ENCODE results near the gene CTNND2.

The CTNND2 gene, protein sequence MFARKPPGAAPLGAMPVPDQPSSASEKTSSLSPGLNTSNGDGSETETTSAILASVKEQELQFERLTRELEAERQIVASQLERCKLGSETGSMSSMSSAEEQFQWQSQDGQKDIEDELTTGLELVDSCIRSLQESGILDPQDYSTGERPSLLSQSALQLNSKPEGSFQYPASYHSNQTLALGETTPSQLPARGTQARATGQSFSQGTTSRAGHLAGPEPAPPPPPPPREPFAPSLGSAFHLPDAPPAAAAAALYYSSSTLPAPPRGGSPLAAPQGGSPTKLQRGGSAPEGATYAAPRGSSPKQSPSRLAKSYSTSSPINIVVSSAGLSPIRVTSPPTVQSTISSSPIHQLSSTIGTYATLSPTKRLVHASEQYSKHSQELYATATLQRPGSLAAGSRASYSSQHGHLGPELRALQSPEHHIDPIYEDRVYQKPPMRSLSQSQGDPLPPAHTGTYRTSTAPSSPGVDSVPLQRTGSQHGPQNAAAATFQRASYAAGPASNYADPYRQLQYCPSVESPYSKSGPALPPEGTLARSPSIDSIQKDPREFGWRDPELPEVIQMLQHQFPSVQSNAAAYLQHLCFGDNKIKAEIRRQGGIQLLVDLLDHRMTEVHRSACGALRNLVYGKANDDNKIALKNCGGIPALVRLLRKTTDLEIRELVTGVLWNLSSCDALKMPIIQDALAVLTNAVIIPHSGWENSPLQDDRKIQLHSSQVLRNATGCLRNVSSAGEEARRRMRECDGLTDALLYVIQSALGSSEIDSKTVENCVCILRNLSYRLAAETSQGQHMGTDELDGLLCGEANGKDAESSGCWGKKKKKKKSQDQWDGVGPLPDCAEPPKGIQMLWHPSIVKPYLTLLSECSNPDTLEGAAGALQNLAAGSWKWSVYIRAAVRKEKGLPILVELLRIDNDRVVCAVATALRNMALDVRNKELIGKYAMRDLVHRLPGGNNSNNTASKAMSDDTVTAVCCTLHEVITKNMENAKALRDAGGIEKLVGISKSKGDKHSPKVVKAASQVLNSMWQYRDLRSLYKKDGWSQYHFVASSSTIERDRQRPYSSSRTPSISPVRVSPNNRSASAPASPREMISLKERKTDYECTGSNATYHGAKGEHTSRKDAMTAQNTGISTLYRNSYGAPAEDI (N-terminal part only)

GRCh38 chr5:11904265-11904906, at the start of gene CTNND2:
CTNND2 (minus strand) TSS chr5:11904446; CDS start chr5:11903853, 593 bp downstream.
- no peak for DNase-seq

GRCh38 chr5:11946317-11946716, 42.1 kb upstream of the CTNND2 start:
- DNase-seq: no peak

- DNase-seq: no peak
Measured at GRCh38 chr5:11941566-11941965, 37.3 kb upstream of the CTNND2 start.

- no peak for DNase-seq
Measured at GRCh38 chr5:11931638-11932037, 27.4 kb upstream of the CTNND2 start.

DNA sequence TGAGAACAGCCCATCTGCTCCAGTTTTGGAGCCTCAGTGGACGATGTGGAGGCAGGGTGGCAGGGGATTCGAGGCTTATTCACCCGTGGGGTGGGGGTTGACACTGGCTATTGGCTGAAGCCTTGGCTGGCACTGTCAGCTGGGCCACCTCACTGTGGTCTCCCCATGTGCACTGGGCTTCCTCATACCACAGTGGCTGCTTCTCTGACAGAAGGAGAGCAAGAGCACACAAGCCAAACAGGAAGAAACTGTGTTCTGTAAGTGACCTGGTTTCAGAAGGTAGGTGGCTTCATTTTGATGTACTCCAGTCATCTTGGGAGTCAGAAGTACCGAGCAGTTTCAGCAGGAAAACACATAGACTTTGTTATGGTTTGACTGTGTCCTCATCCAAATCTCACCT, 24.7 kb upstream of the CTNND2 start:
- DNase-seq: no peak

DNA sequence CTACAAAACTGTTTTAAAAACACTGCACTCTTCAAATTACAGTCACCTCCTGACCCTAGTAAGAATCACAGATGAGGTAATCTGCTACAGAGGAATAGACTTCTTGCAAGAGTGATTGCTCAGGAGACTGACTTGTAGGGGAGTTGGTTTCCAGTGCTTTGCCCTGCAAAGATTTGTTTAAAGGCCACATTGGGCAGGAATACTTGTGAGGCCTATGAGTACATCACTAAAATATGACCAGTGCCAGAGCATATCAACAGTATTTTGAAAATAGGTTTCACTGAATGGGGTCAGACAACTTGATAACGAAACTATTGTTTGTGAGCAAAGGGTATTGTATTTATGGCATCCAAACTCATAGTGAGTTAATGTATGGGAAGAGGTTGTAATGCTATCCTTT, 21.5 kb upstream of the CTNND2 start:
- no peak for DNase-seq

GRCh38 chr5:11922394-11922793, 18.1 kb upstream of the CTNND2 start:
- no peak for DNase-seq

GRCh38 chr5:11918463-11919045, 14.3 kb upstream of the CTNND2 start:
- DNase-seq: no peak

DNA sequence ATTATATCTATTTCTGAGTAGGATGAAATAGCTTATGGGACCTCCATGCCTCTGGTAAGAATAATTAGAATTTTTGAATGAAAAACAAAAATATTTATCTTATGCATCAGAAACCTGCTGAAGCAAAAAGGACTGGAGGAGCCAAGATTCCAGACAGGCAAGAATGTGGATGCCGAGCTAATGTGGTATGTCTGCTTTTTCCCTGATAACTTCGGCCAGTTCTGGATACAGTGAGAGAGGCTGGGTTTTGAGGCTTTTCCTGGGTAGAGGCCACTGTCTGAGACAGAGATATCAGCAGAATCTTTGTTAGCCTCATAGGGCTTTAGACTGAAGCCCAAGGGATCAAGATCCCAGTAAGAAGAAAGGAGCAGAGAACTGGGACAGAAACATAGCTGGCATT, 5.2 kb upstream of the CTNND2 start:
- DNase-seq: no peak

GRCh38 chr5:11906497-11906896, 2.3 kb upstream of the CTNND2 start:
- DNase-seq: no peak

- no peak for DNase-seq
Measured at GRCh38 chr5:11905206-11905605, 960 bp upstream of the CTNND2 start.

DNA sequence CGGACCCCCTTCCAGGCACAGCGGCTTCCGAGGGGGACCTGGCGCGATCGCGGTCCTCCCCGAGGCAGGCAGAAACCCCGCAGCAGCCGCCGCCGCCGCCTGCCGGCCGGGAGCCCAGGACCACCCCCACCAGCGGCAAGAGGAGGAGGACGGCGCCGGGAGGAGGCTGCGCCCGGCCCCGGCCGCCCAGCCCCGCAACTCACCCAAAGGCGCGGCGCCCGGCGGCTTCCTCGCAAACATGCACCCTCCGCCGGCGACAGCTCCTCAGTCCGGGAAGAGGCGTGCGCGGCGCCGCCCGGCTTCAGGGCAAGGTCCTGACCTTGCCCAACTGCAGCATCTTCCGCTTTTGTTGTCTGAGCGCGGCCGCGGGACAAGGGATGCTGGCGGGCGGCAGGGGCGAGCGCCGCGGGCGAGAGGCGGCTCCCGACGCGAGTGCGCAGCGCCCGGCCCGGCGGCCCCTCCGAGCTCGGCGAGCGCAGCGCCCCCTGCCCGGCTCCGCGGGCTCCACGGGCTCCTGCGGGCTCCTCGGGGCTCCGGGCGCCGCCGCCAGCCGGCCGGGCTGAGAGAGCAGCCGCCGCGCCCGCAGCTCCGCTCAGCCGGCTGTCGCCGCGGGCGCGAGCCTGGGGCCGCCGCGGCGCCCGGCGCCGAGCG, 507 bp downstream of the CTNND2 start:
- DNase-seq: no peak

DNA sequence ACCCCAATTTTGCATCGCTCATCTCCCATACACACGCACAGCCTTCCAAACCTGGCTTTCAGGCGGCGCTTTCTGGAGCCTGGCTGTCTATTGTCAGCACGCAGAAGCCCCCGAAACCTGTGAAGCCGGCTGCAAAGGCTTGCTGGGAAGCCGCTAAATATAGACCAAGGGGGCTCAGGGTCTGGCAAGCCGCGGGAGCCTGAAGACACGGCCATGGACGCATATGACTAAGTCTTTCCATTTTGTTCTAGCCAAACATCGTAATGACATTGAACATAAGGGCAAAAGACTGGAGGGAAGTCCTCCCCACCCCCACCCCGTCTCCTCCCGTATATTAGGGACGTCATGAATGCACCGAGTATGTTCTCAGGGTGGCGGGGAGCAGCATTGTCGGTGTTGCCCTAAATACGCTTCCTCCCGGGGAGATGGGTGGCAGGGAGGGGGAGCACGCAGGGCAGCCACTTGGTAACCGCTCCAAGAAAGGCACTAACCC, 1.1 kb downstream of the CTNND2 start:
- no peak for DNase-seq

DNA sequence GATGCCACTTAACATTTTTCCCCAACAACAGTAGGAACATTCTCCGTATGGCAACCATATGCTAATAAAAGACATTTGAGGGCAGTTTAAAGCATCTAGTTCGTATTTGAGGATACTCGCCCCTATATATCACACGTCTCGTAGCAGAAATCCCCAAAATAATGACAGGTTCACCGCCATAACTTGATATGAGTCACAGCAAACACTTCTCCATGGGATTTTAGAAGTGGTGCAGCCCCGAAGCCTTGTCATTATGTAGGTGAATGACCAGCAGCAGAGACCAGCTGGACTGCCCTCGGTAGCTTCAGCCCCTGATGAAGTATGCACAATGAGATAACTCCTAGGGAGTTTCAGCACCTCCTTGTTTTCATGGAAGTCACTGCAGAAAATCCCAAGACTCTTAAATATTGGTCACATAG, 2.0 kb downstream of the CTNND2 start:
- no peak for DNase-seq

DNA sequence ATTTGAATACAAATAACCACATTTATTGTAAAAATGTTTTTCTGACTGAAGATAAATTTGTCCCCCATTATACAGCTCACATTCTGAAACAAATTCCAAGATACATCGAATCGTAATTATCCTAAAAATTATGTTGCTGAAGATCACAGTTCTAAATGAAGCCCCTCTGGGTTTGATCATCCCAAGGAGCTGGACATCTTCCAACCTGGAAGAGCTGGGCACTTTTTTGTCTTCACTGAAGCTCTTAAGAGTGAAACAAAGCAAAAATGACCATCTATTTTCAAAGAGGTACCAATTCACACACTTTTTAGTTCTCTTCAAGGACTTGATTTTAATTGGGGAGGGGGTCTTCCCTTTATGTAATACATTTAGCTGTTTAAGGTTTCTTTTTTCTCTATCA, 5.5 kb downstream of the CTNND2 start:
- DNase-seq: no peak

DNA sequence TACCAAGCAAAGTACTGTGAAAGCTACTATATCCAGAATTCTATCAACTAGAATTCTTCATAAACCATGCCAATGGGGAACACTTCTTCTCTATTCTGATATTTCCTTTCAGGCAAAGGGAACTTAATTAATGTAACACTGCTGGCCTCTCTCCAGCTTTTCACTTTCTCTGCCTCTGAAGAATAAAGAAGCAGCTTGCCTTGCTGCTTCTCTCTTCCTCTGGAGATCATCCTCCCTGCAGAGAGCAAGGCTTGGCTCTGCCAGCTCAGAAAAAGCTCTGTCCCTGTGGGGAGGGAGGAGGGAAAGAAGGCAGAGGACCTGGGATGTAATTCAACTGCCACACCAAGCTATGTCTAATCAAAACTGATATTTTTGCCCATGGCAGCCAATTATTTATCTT, 6.5 kb downstream of the CTNND2 start:
- no peak for DNase-seq

DNA sequence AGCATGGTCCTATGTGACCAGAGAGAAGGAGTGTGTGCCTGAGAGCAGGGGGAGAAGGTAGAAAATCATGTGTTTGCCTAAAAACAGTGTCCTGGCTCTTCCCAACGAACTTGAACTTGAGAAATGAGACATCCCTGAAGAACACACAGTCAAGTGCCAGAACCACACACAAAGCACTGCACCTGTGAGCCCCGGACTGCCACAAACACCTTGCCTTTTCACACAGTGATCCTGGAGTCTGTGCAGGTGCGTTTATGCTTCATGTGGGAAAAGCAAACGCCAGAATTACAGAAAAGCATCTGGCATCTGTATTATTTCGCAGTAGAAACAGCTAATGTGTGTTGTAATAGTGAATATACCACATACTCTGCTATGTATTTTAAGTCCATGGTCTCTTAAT, 9.3 kb downstream of the CTNND2 start:
- DNase-seq: no peak

DNA sequence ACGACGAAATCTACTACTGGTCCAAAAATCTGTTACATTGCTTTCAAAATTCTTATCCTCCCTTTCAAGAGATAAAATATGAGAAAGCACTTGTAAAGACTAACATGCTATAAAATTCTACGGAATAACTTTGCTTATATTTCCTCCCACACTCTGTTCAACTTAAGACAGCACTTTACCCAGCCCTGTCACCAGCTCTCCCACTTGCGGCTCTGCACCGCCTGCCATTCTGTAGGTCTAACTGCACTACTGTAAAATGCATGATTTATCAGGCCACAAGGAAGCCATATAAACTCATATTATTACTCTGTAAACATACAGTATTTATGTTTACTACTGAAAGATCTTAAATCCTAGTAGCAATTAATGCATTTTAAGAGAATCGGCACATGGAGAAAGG, 11.4 kb downstream of the CTNND2 start:
- no peak for DNase-seq

DNA sequence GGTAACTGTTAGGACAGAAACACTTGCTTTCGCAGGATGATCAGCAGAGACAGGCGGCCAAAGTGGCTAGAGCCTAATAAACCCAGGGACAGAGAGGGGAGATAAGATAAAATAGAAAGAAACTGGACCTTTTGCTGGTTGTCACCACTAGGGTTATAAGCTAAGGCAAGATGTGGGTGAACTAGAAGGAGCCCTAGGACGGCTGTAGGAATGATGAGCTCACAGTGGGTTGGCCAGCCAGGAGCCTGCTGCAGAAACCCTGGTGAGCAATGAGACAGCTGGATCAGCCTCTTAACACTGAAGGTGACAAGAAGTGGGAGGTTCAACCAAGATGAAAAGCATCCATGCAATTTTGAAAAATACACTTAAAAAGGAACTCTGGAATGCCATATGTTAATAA, 13.5 kb downstream of the CTNND2 start:
- DNase-seq: no peak

- DNase-seq: no peak
Measured at GRCh38 chr5:11888221-11888620, 16.0 kb downstream of the CTNND2 start.

GRCh38 chr5:11878814-11879213, 25.4 kb downstream of the CTNND2 start:
- DNase-seq: no peak

DNA sequence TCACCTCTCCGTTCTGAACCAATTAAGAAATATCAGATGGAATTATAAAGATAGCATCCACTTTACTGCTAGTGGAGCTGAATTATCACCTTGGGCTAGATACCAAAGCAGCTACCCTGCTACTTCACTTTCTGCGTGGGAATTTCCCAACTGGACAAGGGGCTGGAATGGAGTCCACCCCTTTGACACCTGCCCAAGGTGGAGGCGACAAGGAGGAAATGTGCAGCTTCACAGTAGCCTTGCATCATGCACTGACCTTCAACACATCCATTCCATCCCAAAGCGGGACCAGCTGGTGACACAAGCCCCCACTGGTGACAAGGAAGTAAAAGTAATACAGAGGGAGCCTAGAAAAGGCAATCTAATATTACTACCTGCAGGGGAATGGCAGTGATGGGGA, 30.7 kb downstream of the CTNND2 start:
- DNase-seq: no peak
